ENCODE measurements around the gene P4HA1.
"Not testable (repeated sequence)": the region's sequence is repeated elsewhere in the genome, so short reads cannot be mapped to it uniquely, and the experiment has no call there.

P4HA1 gene

GRCh38 chr10:73018632-73019031 lies 78.0 kb downstream of the P4HA1 start:
- H3K4me3 ChIP-seq (ENCODE audit: low read depth, low read length): no peak overlapping the region
- TF ChIP-seq, protein P1, sequence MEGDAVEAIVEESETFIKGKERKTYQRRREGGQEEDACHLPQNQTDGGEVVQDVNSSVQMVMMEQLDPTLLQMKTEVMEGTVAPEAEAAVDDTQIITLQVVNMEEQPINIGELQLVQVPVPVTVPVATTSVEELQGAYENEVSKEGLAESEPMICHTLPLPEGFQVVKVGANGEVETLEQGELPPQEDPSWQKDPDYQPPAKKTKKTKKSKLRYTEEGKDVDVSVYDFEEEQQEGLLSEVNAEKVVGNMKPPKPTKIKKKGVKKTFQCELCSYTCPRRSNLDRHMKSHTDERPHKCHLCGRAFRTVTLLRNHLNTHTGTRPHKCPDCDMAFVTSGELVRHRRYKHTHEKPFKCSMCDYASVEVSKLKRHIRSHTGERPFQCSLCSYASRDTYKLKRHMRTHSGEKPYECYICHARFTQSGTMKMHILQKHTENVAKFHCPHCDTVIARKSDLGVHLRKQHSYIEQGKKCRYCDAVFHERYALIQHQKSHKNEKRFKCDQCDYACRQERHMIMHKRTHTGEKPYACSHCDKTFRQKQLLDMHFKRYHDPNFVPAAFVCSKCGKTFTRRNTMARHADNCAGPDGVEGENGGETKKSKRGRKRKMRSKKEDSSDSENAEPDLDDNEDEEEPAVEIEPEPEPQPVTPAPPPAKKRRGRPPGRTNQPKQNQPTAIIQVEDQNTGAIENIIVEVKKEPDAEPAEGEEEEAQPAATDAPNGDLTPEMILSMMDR (IDR thresholded peaks at IDR 0.05; ENCODE audit: low read depth, low read length): no peak

- TF ChIP-seq, protein P1 (IDR thresholded peaks at IDR 0.05; ENCODE audit: low read depth, low read length): no peak
- no peak overlapping the region for H3K4me3 ChIP-seq (ENCODE audit: low read depth, low read length)
These were observed 78.6 kb downstream of the P4HA1 start for GRCh38 chr10:73017955-73018480.

DNA sequence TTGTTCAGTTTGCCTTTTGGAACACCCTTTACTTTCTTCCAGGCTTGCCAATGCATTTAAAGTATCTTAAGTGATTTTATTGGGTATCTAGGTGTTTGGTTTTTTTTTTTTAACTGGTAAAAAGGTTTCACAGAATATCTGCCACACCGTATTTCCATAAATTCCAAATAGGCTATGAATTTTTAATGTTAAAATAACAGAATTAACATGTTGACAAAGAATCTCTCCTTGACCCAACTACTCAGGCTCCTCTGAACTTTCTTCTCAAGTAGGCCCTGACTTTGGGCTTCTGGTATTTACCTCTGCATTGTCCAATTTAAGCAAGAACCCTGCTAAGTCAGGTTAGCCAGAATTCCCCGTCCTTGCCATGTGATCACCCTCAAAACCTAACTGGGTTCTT lies 80.9 kb downstream of the P4HA1 start:
- no peak overlapping the region for H3K4me3 ChIP-seq (ENCODE audit: low read depth, low read length)
- TF ChIP-seq, protein P1 (IDR thresholded peaks at IDR 0.05; ENCODE audit: low read depth, low read length): no peak

- no peak overlapping the region for H3K4me3 ChIP-seq (ENCODE audit: low read depth, low read length)
- TF ChIP-seq, protein P1 (IDR thresholded peaks at IDR 0.05; ENCODE audit: low read depth, low read length): no peak
These were observed 92.8 kb downstream of the P4HA1 start for GRCh38 chr10:73003822-73004221.

DNA sequence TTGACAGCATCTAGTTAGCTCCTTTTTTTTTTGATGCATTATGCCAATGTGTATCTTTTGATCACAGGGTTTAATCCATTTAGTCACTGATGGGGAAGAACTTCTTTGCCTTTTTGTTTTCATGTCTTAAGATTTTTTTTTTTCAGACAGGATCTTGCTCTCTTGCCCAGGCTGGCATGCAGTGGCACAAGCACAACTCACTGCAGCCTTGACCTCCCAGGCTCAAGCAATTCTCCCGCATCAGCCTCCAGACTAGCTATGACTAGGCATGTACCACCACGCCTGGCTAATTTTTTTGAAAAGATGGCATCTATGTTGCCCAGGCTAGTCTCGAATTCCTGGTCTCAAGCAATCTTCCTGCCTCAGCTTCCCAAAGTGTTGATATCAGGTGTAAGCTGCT lies 95.7 kb downstream of the P4HA1 start:
- no peak overlapping the region for H3K4me3 ChIP-seq (ENCODE audit: low read depth, low read length)
- TF ChIP-seq, protein P1 (IDR thresholded peaks at IDR 0.05; ENCODE audit: low read depth, low read length): no peak

- TF ChIP-seq, protein P1 (IDR thresholded peaks at IDR 0.05; ENCODE audit: low read depth, low read length): no peak
- no peak overlapping the region for H3K4me3 ChIP-seq (ENCODE audit: low read depth, low read length)
These were observed 99.6 kb downstream of the P4HA1 start for GRCh38 chr10:72997099-72997498.

- not testable (repeated sequence) for H3K4me3 ChIP-seq (ENCODE audit: low read depth, low read length)
These were observed 101.2 kb downstream of the P4HA1 start for GRCh38 chr10:72995459-72995858.

GRCh38 chr10:72989771-72990170 lies 106.9 kb downstream of the P4HA1 start:
- not testable (repeated sequence) for H3K4me3 ChIP-seq (ENCODE audit: low read depth, low read length)

- not testable (repeated sequence) for H3K4me3 ChIP-seq (ENCODE audit: low read depth, low read length)
These were observed 112.0 kb downstream of the P4HA1 start for GRCh38 chr10:72984618-72985017.
